Activated CD4-positive, alpha-beta T cell treated with anti-CD3 and anti-CD28 coated beads, Interleukin-10, Interleukin-2, amounts not matched to agents 100 ng/mL and 50 ng/mL, durations not matched to agents 16 hours and 8 hours (primary cell): ENCODE data around the gene AGA.

Experiments
- DNase-seq: peaks from one replicate; pipeline ENCODE4 v3.0.0-alpha.2; 2020

AGA gene

DNA sequence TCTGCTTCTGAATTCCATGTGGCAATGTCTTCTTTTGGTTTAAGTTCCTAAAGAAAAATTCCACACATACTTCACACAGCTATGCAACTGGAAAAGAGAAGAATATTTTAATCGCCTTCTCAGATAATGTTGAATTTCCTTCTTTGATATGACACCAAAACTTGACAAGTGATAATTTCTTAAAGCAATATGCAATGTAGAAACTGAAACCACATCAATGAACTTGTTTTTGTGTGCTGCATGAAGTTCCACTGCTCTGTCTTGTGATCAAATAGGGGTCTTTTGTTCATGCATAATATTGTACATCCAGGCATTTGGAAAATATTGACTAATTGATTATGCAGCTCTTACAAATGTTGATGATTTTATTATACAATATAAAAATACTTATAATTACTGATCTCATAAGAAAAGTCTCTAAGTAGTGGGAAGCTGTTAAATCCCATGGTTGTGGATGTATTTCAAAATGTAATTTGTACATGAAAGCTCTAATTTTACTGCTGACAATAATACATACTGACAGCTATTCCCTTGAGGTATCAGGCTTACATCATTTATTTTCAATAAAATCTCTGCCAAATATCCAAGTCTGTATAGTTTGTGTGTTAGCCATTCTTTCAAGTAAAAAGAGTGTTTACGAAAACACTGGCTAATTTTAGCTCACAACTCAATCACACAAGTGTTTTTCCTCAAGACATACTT lies 56.5 kb downstream of the AGA start:
- DNase-seq = no peak

DNA sequence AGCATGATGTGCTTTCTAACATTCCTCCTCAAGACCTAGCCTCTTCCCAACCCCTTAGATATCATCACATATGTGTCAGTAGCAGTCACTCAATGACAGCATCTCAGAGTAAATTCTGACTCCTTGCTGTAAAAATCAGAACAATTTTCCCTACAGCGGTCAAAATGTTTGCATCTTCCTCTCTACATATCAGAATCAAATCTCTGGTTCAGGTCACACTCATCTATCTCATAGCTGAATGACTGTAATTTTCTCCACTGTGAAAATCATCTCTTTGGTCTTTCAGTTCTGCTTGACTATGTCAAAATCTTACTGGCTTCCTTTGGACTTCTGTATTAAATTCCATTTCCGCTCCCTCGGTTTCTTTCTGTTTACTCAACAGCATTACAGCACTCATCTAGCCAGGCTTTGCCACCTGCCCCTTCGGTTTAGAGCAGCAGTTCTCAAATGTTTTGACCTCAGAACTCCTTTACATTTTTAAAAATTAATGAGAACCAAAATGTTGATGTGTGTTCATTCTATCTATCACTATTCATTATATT lies 57.3 kb downstream of the AGA start:
- DNase-seq = no peak

DNA sequence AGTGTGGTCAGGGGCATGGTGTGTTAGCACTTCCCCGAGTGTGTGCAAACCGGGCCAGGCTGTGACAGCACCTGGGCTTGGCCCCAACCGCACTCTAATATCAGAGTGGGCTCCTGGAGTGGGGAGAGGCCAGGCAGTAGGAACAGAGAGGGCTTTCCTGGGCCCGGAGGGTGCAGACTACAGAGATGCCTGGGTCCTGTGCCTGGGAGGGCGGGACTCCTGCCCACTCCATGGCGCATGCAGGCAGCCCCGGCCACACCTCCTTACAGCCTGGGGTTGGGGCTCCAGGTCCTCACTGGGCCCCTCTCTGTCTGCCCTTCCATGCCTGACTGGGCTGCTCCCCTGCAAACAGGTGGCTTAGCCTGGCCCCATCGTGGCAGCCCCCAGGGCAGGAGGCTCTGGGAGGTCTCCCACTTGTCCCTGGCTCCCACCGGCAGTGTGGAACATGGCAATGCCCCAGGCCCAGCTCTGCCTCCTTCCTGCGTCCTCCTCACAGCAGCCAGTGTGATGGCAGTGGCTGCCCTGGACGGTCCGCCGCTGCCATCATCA lies 60.4 kb downstream of the AGA start:
- no peak for DNase-seq
